Left colon (tissue), 2 donors: Measurements from ENCODE around the gene FAM50A. TPM values are rescaled to one million over a fixed set of nuclear protein-coding genes. Genes with fewer than 3 reads are reported as not detected.
A peak's percentile ranks its signal among the peaks of the same experiment; 100 is the strongest.
"Not testable (repeated sequence)": the region's sequence is repeated elsewhere in the genome, so short reads cannot be mapped to it uniquely, and the experiment has no call there.

Experiments used
- ATAC-seq: fragments of 200-7000 bp; cut with Tn5 transposase; one replicate; pipeline ENCODE4 v1.9.1; 2020; ENCODE audit warnings: mild to moderate bottlenecking, moderate library complexity
- DNase-seq, 2 donors: peaks; one replicate each; pipeline ENCODE4 v3.0.0-alpha.2; 2020
- intact Hi-C, 2 donors: fragments of 100-400 bp; cut with DNase I in 1 of 2; cut with micrococcal nuclease in 1 of 2; formaldehyde crosslinking; loops; one replicate each; pipeline versions ENCODE4 v1.11.2 to v1.14.0; 2022; cut with DNase I, micrococcal nuclease
- long read RNA-seq: library from polyadenylated mRNA; unstranded; transcript quantifications from one replicate; pipeline ENCODE4 v2.0.0, GENCODE V29; 2021
- total RNA-seq, 2 donors: library from RNA; stranded (reverse); fragmentation: NEBNext Ultra II Directional; extraction: Animal tissue kit (Norgen Biotek cat#: 25700); gene quantifications; one replicate each; pipeline ENCODE4 v1.2.1, GENCODE V29; 2021
- donor health status: DM: no; HTN: no; CAD: no.
- donor health status: DM: yes; HTN: yes; CAD: no.

The FAM50A gene
- total RNA-seq, result 10 to 100 TPM; 44.4 to 56.7 TPM
- long read RNA-seq, transcript FAM50A-202 (13 exons, 1,352 nt), result major isoform, 43 of 63 reads
- long read RNA-seq, partial matches to known transcripts, result 8 of 63 reads
- long read RNA-seq, other reads (novel, unspliced or antisense), result 9 of 63 reads

- DNase-seq, result peak; percentile 74 to 87
- intact Hi-C loops, result no loop called here
- ATAC-seq, result peak; percentile 91
Observed at GRCh38 chrX:154443992-154444754, at the start of gene FAM50A. Gene FAM50A (plus strand): TSS chrX:154444141. CDS start chrX:154444236, 95 bp downstream.

- intact Hi-C loops, result not testable (repeated sequence)
Observed at GRCh38 chrX:154396363-154396762, 47.6 kb upstream of the FAM50A start.

DNA sequence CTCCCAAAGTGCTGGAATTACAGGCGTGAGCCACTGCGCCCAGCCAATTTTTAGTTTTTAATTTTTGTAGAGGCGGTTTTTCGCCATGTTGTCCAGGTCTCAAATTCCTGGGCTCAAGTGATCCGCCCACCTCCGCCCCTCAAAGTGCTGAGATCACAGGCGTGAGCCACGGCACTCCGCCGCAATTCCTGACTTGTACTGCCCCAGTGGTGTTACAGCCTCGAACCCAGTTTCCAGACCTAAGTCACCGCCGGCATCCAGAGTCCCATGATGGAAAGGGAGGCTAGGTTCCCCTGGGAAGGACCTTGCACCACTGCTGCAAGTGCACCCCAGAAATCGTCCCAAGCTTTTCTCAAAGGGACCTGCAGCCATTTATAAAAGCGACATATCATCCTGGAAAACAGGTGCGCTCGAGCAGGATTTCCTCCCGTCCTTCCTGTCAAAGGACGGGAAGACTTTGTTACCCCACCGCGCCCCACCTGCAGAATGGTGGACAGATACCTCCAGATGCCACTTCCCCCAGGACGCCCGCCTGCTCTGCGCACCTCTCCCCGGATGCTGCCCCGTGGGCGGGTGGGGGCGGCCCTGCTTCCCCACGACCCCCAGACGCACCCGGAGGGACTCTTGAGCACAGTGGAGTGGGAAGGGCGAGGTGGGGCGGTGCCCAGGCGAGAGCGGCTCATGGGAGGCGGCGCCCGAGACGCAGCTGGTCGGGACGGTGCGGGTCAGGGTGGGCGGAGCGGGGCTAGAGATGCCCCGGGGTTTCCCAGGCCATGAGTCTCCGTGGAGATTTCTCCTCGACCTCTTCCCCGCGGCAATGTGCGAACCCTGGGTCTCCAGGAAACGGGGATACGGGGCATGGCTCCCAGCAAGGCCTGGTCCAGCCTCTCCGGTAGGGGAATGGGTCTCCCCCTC, 46.7 kb upstream of the FAM50A start:
- peak; percentile 84 for DNase-seq
- ATAC-seq, result peak; percentile 77
- intact Hi-C loops, result no loop called here

More at GRCh38 chrX:154396363-154396762, 47.6 kb upstream of the FAM50A start:
- not testable (repeated sequence) for ATAC-seq, DNase-seq

DNA sequence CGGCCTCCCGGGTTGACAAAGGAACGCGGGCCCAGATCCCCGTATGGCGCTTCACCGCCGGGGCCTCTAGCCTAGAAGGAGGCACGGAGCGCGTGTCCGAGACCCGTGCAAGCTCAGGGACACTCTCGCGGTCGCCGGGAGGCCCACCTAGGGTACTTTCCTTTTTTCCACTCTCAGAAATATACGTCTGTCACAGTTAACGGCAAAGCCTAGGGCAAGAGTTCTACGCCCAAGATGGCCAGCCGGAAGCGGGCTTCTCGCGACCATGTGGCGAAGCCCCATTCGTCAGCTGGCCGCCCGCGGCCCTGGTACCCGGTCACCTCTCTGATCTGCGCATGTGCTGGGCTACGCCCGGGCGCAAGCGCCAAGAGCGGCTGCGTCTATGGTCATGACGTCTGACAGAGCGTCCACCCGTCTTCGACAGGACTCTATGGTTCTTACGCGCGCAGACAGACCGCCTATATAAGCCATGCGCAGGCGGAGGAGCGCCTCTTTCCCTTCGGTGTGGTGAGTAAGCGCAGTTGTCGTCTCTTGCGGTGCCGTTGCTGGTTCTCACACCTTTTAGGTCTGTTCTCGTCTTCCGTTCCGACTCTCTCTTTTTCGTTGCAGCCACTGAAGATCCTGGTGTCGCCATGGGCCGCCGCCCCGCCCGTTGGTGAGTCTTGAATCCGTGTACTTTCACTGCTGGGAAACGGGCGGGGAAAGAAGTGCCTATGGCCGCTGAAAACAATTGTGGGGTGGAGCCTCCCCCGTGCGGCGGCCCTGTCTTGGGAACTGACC, 45.9 kb upstream of the FAM50A start, which contains the start of gene RPL10:
Gene RPL10 (plus strand): TSS at position 490 of the 780 bp plus-strand sequence. CDS start 143 bp downstream, at position 633.
- intact Hi-C loops, result no loop called here
- ATAC-seq, result peak; percentile 83
- DNase-seq, result peak; percentile 91 to 96

DNA sequence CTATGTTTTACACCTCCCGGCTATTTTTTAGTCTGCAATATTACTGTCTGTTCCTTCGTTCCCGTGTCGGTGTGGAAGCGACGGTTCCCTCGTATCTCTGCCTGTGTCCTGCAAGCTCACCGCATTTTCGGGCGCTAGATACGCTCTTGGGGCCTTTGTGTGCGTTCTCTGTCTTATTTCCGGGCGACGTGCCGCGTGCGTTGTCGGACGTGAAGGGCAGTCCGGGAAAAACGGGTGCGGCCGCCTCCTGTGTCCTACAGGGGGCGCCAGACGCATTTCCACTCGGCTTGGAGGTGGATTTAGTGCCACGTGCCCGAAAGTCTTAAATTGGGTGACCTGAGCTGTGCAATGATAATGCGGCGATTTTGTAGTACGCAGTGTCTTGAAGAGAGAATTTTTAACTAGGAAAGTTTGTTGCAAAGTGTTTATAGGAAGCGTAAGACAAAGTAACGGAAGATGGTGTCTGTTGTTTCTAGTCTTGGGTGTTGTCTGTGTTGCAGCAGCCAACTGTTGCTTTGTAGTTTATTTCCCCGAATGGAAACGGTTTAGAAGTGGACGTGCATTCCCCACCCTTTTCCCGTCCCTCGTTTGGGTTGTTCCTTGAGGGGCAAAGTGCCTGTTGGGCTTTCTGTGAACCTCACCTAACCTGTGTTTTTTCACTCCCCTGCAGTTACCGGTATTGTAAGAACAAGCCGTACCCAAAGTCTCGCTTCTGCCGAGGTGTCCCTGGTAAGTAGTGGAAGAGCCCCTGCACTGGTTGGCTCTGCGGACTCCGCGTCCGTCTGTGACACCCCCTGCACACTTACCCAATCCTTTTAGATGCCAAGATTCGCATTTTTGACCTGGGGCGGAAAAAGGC, 45.0 kb upstream of the FAM50A start:
- ATAC-seq (peak; percentile 61), DNase-seq (peak; percentile 82 to 86)
- intact Hi-C loops, result no loop called here

DNA sequence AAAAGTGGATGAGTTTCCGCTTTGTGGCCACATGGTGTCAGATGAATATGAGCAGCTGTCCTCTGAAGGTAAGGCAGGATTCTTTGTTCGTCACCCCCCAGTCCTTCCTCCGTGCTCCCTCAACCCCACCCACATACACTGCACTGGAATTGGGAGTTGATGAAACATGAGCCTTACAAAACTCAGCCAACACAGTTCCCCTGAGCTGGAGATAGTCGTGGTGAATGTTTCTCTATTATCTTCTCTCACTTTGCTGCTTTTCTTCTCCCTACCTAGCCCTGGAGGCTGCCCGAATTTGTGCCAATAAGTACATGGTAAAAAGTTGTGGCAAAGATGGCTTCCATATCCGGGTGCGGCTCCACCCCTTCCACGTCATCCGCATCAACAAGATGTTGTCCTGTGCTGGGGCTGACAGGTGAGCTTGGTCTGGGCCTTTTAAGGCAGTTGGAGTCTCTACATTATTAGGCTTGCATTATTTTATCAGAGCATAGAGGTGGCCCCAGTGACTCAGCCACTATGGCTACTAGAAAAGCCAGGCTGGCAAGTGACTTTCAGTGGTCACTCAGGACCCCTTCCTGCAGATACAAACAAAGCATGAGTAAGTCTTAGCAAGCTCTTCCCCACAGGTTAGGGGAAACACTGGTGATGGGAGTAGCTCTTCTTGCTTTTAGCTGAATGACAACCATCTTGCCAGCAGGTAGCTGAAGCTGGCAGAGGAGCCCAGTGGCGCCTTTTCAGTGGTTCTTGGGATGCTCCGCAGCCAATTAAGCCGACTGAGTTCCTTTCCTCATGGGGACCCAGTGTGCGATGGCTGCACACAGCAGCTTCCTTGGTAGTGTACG, 44.2 kb upstream of the FAM50A start:
- ATAC-seq, result no peak
- no peak for DNase-seq
- intact Hi-C loops, result no loop called here

- intact Hi-C loops, DNase-seq, ATAC-seq: not testable (repeated sequence)
Observed at GRCh38 chrX:154400369-154400817, 43.5 kb upstream of the FAM50A start.

- DNase-seq (no peak), ATAC-seq (no peak)
- intact Hi-C loops, result no loop called here
Observed at GRCh38 chrX:154401045-154401799, 42.7 kb upstream of the FAM50A start.

GRCh38 chrX:154401918-154402621, 41.9 kb upstream of the FAM50A start:
- no peak for DNase-seq
- intact Hi-C loops, result no loop called here
- no peak for ATAC-seq

- intact Hi-C loops, result no loop called here
- DNase-seq (no peak), ATAC-seq (no peak)
Observed at GRCh38 chrX:154402622-154403127, 41.3 kb upstream of the FAM50A start.

DNA sequence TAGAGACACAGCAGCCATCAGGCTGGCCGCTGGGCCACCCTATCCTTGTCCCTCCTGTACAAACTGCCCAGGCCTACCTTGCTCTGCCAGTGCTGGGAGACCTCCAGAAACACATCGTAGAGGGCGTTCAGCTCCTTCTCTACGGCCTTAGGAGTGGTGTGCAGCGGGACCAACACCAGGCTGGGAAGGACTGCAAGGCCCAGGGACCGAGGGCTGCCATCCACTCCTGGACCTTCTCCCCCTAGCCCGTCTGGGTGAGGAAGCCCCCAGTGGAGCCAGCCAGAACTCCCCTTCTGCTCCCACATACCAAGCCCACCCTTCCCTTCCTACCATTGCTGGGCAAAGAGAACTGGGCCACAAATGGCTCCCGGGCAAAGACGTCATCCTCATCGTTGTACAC, 40.7 kb upstream of the FAM50A start:
- no peak for DNase-seq
- ATAC-seq, result no peak
- intact Hi-C loops, result no loop called here

DNA sequence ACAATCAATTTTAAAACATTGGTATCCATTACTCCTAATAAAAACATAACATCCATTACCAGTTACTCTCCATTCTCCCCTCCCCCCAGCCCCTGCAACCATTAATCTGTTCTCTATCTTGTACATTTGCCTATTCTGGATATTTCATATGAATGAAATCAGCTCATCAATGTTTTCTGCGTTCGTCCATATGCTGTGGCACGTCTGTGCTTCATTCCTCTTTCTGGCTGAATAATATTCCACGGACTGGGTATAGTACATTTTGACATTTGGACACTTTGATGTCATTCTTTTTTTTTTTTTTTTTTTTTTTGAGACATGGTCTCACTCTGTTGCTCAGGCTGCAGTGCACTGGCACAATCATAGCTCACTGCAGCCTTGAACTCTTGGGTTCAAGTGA, 40.1 kb upstream of the FAM50A start:
- intact Hi-C loops, result no loop called here
- no peak for ATAC-seq
- no peak for DNase-seq

DNA sequence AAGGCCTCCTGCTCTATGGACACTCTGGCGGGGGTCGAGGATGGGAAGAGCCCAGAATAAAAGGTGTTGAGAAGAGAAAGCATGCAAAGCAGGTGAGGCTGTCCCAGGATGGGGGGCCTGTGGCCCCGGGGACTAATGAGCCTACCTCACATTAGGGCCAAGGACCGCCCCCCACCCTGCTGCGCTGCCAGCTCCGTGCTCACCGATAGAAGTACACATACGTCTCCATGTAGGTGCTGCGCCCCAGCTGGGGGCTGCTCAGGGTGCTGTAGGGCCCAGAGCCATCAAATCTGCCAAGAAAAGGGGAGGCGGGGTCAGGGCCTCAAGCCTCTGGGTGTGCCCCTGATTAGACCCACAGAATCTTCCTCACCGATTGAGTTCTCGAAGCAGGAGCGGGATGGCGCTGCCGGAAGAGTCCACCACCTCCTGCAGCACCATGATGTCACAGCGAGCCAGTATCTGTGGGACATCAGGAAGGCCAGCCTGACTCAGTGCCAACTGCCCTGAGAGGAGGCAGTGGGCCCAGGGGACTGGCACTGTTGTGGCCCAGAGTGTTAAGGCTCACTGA, 39.2 kb upstream of the FAM50A start:
- no peak for DNase-seq
- no peak for ATAC-seq
- intact Hi-C loops, result no loop called here

- intact Hi-C loops, result no loop called here
- ATAC-seq (no peak), DNase-seq (no peak)
Observed at GRCh38 chrX:154408659-154409221, 35.2 kb upstream of the FAM50A start.
